ENCODE data around the gene MAP3K4.

- TF ChIP-seq CTCF (IDR thresholded peaks at IDR 0.05) = no peak
- no peak for TF ChIP-seq POLR2A (IDR thresholded peaks at IDR 0.05)
Observed at GRCh38 chr6:161008245-161008644, 16.7 kb downstream of the MAP3K4 start.

Measured in lower leg skin (tissue), 3 donors.